Activated CD4-positive, alpha-beta memory T cell treated with anti-CD3 and anti-CD28 coated beads for 36 hours (primary cell): ENCODE measurements around the gene DGKZ. TPM values are rescaled to one million over a fixed set of nuclear protein-coding genes. Genes with fewer than 3 reads are reported as not detected.

Experiments used
- CTCF ChIA-PET: fragments of 350-600 bp; sonication (Branson Sonifier 250); formaldehyde crosslinking; loops from one replicate; lab custom pipeline; 2021; ENCODE audit warnings: antibody characterized with exemption, inconsistent platforms; lab: Charles Lee
- POLR2A ChIA-PET: fragments of 350-600 bp; sonication (Branson Sonifier 250); formaldehyde crosslinking; loops from one replicate; lab custom pipeline; 2021; ENCODE audit warnings: antibody characterized with exemption; lab: Charles Lee
- DNase-seq: peaks from one replicate; pipeline ENCODE4 v3.0.0-alpha.2; 2020
- H3K27ac Mint-ChIP-seq: one replicate; pipeline ENCODE4 v1.8.0; 2021; ENCODE audit warnings: mixed read lengths
- H3K27me3 Mint-ChIP-seq: one replicate; pipeline ENCODE4 v1.8.0; 2021; ENCODE audit warnings: mixed read lengths
- H3K36me3 Mint-ChIP-seq: one replicate; pipeline ENCODE4 v1.8.0; 2021; ENCODE audit warnings: mixed read lengths
- H3K4me1 Mint-ChIP-seq: one replicate; pipeline ENCODE4 v1.8.0; 2021; ENCODE audit warnings: low read depth, mixed read lengths
- H3K4me3 Mint-ChIP-seq: one replicate; pipeline ENCODE4 v1.8.0; 2021; ENCODE audit warnings: mild to moderate bottlenecking, mixed read lengths
- H3K9me3 Mint-ChIP-seq: one replicate; pipeline ENCODE4 v1.8.0; 2021; ENCODE audit warnings: mixed read lengths
- intact Hi-C: fragments of 100-400 bp; cut with micrococcal nuclease; formaldehyde crosslinking; loops from one replicate; pipeline ENCODE4 v1.15.1; 2023
- total RNA-seq, 2 experiments: library from RNA; stranded (reverse); gene quantifications; one replicate each; pipeline ENCODE4 v1.2.3, GENCODE V29; 2021

Gene DGKZ
- total RNA-seq, 2 experiments from 2014 or later: 85.3 to 88.7 TPM

GRCh38 chr11:46337626-46338345 is 9.5 kb upstream of the DGKZ start:
- no peaks in the 10 kb centered on the region for H3K9me3 Mint-ChIP-seq
- POLR2A ChIA-PET: no interaction called here
- H3K4me1 Mint-ChIP-seq: peaks cover 66% of the 10 kb centered on the region
- H3K27me3 Mint-ChIP-seq: no peaks in the 10 kb centered on the region
- H3K27ac Mint-ChIP-seq: no peak overlapping the region
- intact Hi-C loops: no loop called here
- H3K36me3 Mint-ChIP-seq: no peaks in the 10 kb centered on the region
- no peak overlapping the region for H3K4me3 Mint-ChIP-seq
- CTCF ChIA-PET: no interaction called here
- no peak for DNase-seq

DNA sequence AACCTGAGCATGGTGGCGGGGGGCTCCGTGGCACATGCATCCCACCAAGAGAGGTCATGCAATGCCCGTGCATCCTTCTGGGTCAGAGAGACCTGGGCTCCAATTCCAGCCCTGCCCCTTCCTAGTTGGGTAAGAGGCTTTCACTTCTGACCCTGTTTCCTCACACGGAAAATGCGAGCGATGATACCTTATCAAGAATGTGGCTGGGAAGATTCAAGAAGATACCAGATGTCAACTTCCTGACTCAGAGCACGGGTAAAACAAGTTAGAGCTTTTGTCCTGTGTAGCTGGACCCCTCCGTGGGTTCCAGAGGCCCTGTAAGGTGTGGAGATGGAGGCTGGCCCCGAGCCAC is 8.7 kb upstream of the DGKZ start:
- Mint-ChIP-seq H3K4me1 (peaks cover 69% of the 10 kb centered on the region), H3K4me3 (no peak overlapping the region)
- intact Hi-C loops: no loop called here

GRCh38 chr11:46338988-46339666 is 8.1 kb upstream of the DGKZ start:
- no peak overlapping the region for H3K27ac Mint-ChIP-seq
- intact Hi-C loops: no loop called here
- H3K27me3 Mint-ChIP-seq: no peaks in the 10 kb centered on the region
- ChIA-PET CTCF (interaction anchor here (1.0 to 1.4 kb wide), 3 partner anchors 13 to 100 kb away, joined by 3 to 9 read pairs (median 5); no protein-coding TSS in a partner anchor), POLR2A (no interaction called here)
- H3K4me1 Mint-ChIP-seq: peaks cover 69% of the 10 kb centered on the region
- no peak overlapping the region for H3K4me3 Mint-ChIP-seq
- no peaks in the 10 kb centered on the region for H3K9me3 Mint-ChIP-seq
- DNase-seq: no peak
- no peaks in the 10 kb centered on the region for H3K36me3 Mint-ChIP-seq

More for the DNA sequence above, 8.7 kb upstream of the DGKZ start:
- ChIA-PET POLR2A (no interaction called here), CTCF (interaction anchor here (1.0 kb wide), 1 partner anchor 29 kb away, joined by 3 read pairs; no protein-coding TSS in a partner anchor)
- no peak for DNase-seq
- H3K36me3 Mint-ChIP-seq: no peaks in the 10 kb centered on the region
- H3K27me3 Mint-ChIP-seq: no peaks in the 10 kb centered on the region
- no peak overlapping the region for H3K27ac Mint-ChIP-seq
- no peaks in the 10 kb centered on the region for H3K9me3 Mint-ChIP-seq

GRCh38 chr11:46339816-46340215 is 7.4 kb upstream of the DGKZ start:
- Mint-ChIP-seq H3K27me3 (no peaks in the 10 kb centered on the region), H3K9me3 (no peaks in the 10 kb centered on the region), H3K36me3 (no peaks in the 10 kb centered on the region), H3K4me3 (no peak overlapping the region), H3K27ac (no peak overlapping the region), H3K4me1 (peaks cover 65% of the 10 kb centered on the region)
- POLR2A ChIA-PET: interaction anchor here (1.0 to 1.2 kb wide), 2 partner anchors 8 to 21 kb away, joined by 3 read pairs; no protein-coding TSS in a partner anchor
- CTCF ChIA-PET: interaction anchor here (1.2 to 1.4 kb wide), 2 partner anchors 13 to 100 kb away, joined by 5 to 9 read pairs; no protein-coding TSS in a partner anchor
- DNase-seq: no peak
- intact Hi-C loops: no loop called here

DNA sequence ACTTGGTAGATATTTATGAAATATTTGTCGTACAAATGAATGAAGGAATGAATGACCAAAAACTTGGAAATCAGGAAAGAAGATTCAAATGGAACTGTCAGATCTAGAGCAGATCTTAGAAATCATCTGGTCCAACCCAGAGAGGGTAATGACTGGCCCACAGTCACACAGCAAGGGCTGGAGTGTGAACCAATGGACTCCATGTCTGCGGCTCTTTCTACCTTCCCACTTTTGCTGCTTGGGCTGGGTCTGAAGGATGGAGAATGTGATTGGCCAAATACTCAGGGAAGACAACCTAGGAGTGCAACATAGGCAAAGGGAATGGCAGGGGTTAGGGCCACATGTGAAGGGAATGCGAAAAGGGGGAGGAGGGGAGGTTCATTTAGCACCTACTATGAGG is 5.8 kb upstream of the DGKZ start:
- ChIA-PET CTCF (interaction anchor here (1.2 to 15.3 kb wide), 4 partner anchors 8 to 47 kb away, joined by 4 to 346 read pairs (median 29); no protein-coding TSS in a partner anchor), POLR2A (interaction anchor here (1.0 kb wide), 1 partner anchor 22 kb away, joined by 3 read pairs; no protein-coding TSS in a partner anchor)
- H3K27me3 Mint-ChIP-seq: no peaks in the 10 kb centered on the region
- no peak overlapping the region for H3K4me3 Mint-ChIP-seq
- H3K36me3 Mint-ChIP-seq: no peaks in the 10 kb centered on the region
- intact Hi-C loops: no loop called here
- H3K4me1 Mint-ChIP-seq: peaks cover 65% of the 10 kb centered on the region
- DNase-seq: no peak
- no peaks in the 10 kb centered on the region for H3K9me3 Mint-ChIP-seq
- H3K27ac Mint-ChIP-seq: no peak overlapping the region

DNA sequence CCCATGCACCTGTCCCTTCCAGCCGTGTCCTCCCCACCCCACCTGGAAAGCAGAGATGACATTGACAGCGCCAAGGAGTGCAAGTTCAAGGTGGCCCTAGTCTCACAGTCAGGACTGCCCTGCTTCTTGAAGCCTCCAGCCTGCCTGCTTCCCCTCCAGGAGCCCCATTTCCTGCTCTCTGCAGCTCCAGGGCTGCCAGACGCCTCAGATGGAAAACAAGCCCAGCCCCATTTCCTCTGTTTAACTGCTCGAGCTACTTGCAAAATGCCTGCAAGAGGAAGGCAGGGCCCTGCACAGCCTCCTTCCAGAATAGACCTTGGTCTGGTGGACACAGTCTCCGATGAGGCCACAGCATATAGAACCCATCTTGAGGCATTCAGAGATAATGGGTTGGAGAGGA is 5.0 kb upstream of the DGKZ start:
- no peaks in the 10 kb centered on the region for H3K9me3 Mint-ChIP-seq
- POLR2A ChIA-PET: interaction anchor here (1.0 to 1.7 kb wide), 2 partner anchors 23 to 50 kb away, joined by 3 read pairs; no protein-coding TSS in a partner anchor
- H3K4me3 Mint-ChIP-seq: no peak overlapping the region
- CTCF ChIA-PET: interaction anchor here (1.2 to 15.3 kb wide), 4 partner anchors 9 to 47 kb away, joined by 4 to 346 read pairs (median 29); no protein-coding TSS in a partner anchor
- H3K27me3 Mint-ChIP-seq: no peaks in the 10 kb centered on the region
- H3K27ac Mint-ChIP-seq: peak overlapping the region; percentile 11
- peaks cover 65% of the 10 kb centered on the region for H3K4me1 Mint-ChIP-seq
- DNase-seq: no peak
- H3K36me3 Mint-ChIP-seq: no peaks in the 10 kb centered on the region
- intact Hi-C loops: no loop called here

- Mint-ChIP-seq H3K4me1 (peaks cover 61% of the 10 kb centered on the region), H3K9me3 (no peaks in the 10 kb centered on the region), H3K27ac (no peak overlapping the region), H3K36me3 (no peaks in the 10 kb centered on the region), H3K27me3 (no peaks in the 10 kb centered on the region), H3K4me3 (no peak overlapping the region)
- CTCF ChIA-PET: interaction anchor here (1.4 to 15.3 kb wide), 4 partner anchors 9 to 34 kb away, joined by 4 to 346 read pairs (median 29); no protein-coding TSS in a partner anchor
- DNase-seq: no peak
- intact Hi-C loops: no loop called here
- POLR2A ChIA-PET: interaction anchor here (0.6 to 1.7 kb wide), 2 partner anchors 9 to 49 kb away, joined by 3 read pairs; no protein-coding TSS in a partner anchor
Observed at GRCh38 chr11:46343520-46343919, 3.7 kb upstream of the DGKZ start.

DNA sequence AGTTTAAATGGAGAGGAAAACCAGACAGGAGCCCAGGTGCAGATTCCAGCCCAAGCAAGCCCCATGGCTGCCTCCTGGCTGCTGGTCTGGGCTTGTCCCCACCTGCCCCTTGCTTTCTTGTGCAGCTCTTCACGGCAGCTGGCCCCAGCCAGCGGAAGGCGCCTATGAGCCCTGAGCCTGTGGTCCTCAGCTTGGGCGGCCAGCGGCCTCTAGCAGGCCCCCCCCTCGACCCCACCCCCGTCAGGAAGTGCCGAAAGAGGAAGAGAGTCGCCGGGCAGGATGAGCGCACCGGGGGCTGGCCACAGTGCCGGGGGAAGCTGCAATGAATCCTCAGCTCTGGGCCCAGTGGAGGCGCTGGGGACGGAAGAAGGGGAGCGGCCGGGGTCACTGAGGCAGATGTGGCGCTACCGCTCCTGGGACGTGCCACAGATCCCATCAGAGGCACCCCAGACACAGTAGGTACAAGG is 2.1 kb upstream of the DGKZ start:
- H3K27me3 Mint-ChIP-seq: no peaks in the 10 kb centered on the region
- H3K4me1 Mint-ChIP-seq: peaks cover 72% of the 10 kb centered on the region
- CTCF ChIA-PET: interaction anchor here (1.1 to 15.3 kb wide), 7 partner anchors 12 to 106 kb away, joined by 3 to 346 read pairs (median 4); partner anchors contain the start of gene CHRM4
- intact Hi-C loops: no loop called here
- H3K36me3 Mint-ChIP-seq: peaks cover 2% of the 10 kb centered on the region
- POLR2A ChIA-PET: interaction anchor here (1.3 to 1.6 kb wide), 3 partner anchors 13 to 104 kb away, joined by 3 read pairs; no protein-coding TSS in a partner anchor
- peak overlapping the region; percentile 73 for H3K4me3 Mint-ChIP-seq
- no peaks in the 10 kb centered on the region for H3K9me3 Mint-ChIP-seq
- peak; percentile 53 for DNase-seq
- peak overlapping the region; percentile 72 for H3K27ac Mint-ChIP-seq

DNA sequence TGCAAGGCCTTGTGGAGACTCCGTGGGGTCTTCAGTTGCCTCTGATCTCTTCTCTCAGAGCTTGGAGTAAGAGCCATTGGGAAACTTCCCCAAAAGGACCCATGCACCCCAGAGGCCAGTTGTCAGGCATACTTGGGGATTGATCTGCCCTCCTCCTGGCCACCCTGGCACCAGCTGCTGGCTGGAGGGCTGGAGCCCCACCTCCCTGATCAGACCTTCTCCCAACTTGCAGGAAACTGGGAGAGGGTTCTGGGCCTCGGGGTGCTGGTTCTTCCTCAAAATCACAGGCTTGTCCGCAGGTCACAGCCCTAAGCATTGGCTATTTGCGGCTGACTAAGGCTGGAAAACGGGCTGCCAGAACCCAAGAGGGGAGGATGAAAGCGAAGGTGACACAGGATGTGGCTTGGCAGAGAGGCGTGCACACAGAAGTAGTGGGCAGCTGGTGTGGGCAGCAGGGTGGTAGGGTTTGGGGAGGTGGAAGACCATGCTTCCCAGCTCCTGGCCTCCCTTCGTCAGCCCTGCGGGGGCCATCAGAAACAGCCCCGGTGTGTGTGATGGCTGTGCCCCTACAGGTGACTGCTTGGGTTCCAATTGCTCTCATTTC is 1.3 kb upstream of the DGKZ start:
- H3K4me1 Mint-ChIP-seq: peaks cover 80% of the 10 kb centered on the region
- peaks cover 2% of the 10 kb centered on the region for H3K36me3 Mint-ChIP-seq
- H3K27ac Mint-ChIP-seq: peak overlapping the region; percentile 72
- H3K4me3 Mint-ChIP-seq: peak overlapping the region; percentile 73
- peak; percentile 74 for DNase-seq
- no peaks in the 10 kb centered on the region for H3K9me3 Mint-ChIP-seq
- POLR2A ChIA-PET: interaction anchor here (0.6 to 1.7 kb wide), 5 partner anchors 14 to 395 kb away, joined by 3 to 6 read pairs (median 3); no protein-coding TSS in a partner anchor
- no peaks in the 10 kb centered on the region for H3K27me3 Mint-ChIP-seq
- intact Hi-C loops: loop anchor here (1.0 to 2.0 kb wide), 3 partner anchors 15 to 355 kb away; partner anchors contain the start of genes ARHGAP1, PHF21A and ZNF408
- CTCF ChIA-PET: interaction anchor here (1.1 to 15.3 kb wide), 7 partner anchors 11 to 107 kb away, joined by 3 to 346 read pairs (median 4); partner anchors contain the start of gene CHRM4

- Mint-ChIP-seq H3K36me3 (peaks cover 2% of the 10 kb centered on the region), H3K9me3 (no peaks in the 10 kb centered on the region), H3K4me3 (peak overlapping the region; percentile 86), H3K27me3 (no peaks in the 10 kb centered on the region), H3K4me1 (peaks cover 76% of the 10 kb centered on the region), H3K27ac (peak overlapping the region; percentile 90)
- POLR2A ChIA-PET: interaction anchor here (0.9 to 4.1 kb wide), 5 partner anchors 11 to 270 kb away, joined by 4 to 15 read pairs (median 6); no protein-coding TSS in a partner anchor
- intact Hi-C loops: loop anchor here (1.0 to 2.0 kb wide), 5 partner anchors 33 to 353 kb away; partner anchors contain the start of genes ARHGAP1, ATG13, HARBI1 and PHF21A
- DNase-seq: peak; percentile 42
- CTCF ChIA-PET: interaction anchor here (0.6 to 15.3 kb wide), 13 partner anchors 9 to 382 kb away, joined by 3 to 346 read pairs (median 5); partner anchors contain the start of gene CHRM4
Observed at GRCh38 chr11:46347637-46348311, 511 bp downstream of the DGKZ start.
